H1 (cell line): ENCODE data around the gene ERVV-1. TPM values are rescaled to one million over a fixed set of nuclear protein-coding genes. Genes with fewer than 3 reads are reported as not detected.

Experiments
- EGR1 ChIP-seq: IDR thresholded peaks from 2 replicates; pipeline ENCODE4 v1.6.1; 2011; ENCODE audit warnings: low read depth, low read length, borderline replicate concordance
- MAX ChIP-seq: IDR thresholded peaks from 2 replicates; pipeline ENCODE4 v1.6.1; 2012; ENCODE audit warnings: inconsistent platforms
- NRF1 ChIP-seq: IDR thresholded peaks from 2 replicates; pipeline ENCODE4 v1.6.1; 2011; ENCODE audit warnings: mild to moderate bottlenecking, low read depth, low read length, improper control_type of control experiment
- PHF8 ChIP-seq: fragments of 200-600 bp; sonication (generic); conservative IDR thresholded peaks from 2 replicates; pipeline ENCODE4 v1.7.1; 2012; ENCODE audit warnings: low read depth, mild to moderate bottlenecking, inconsistent platforms, low read length, moderate library complexity
- RAD21 ChIP-seq, 2 experiments: IDR thresholded peaks in 1 of 2; conservative IDR thresholded peaks in 1 of 2; 2 replicates each; pipeline ENCODE4 v1.6.1; 2011; ENCODE audit warnings: low read depth in 2 of 2, low read length in 2 of 2, improper control_type of control experiment in 1 of 2, inconsistent platforms in 1 of 2, mild to moderate bottlenecking in 1 of 2, moderate library complexity in 1 of 2
- SIX5 ChIP-seq: IDR thresholded peaks from 2 replicates; pipeline ENCODE4 v1.6.1; 2011; ENCODE audit warnings: mild to moderate bottlenecking, low read depth, low read length
- SP1 ChIP-seq: IDR thresholded peaks from 2 replicates; pipeline ENCODE4 v1.6.1; 2011; ENCODE audit warnings: low read depth, low read length
- polyA plus RNA-seq, 7 experiments: library from polyadenylated mRNA; depleted of rRNA in 3 of 7; stranded (reverse) in 5 of 7; unstranded in 2 of 7; fragments of >200 nt in 5 of 7; fragments of 200-250 nt in 2 of 7; gene quantifications; 1 replicate in 5 of 7; 2 replicates in 1 of 7; 4 replicates in 1 of 7; pipeline versions ENCODE4 v1.2.1 to v1.2.3, GENCODE V29; 2011 to 2013; ENCODE audit warnings: missing spikeins in 2 of 7, mixed read lengths in 2 of 7
- total RNA-seq: library from RNA; stranded (reverse); fragmentation: NEBNext Ultra II Directional; extraction: Animal tissue kit (Norgen Biotek cat#: 25700); gene quantifications from 2 replicates; pipeline ENCODE4 v1.2.1, GENCODE V29; 2021

Gene ERVV-1
- total and polyA plus RNA-seq, 2 of the 8 experiments (the other 6 are each of a cell fraction or from before 2014, with no cell fraction given): not detected

GRCh38 chr19:52988506-52988905 lies 25.2 kb upstream of the ERVV-1 start (continued):
- TF ChIP-seq NRF1 (no peak), PHF8 (no peak), SIX5 (no peak), RAD21 (IDR thresholded peaks at IDR 0.05 in 1 of 2, conservative IDR thresholded peaks at IDR 0.05 in 1 of 2; ENCODE audit: low read depth in 2 of 2, low read length in 2 of 2) (no peak), SP1 (no peak), MAX (no peak), EGR1 (no peak)
